Mesothelial cell of epicardium (in vitro differentiated cells): ENCODE results near the gene POLRMT. TPM values are rescaled to one million over a fixed set of nuclear protein-coding genes. Genes with fewer than 3 reads are reported as not detected.

Experiments
- DNase-seq, 2 experiments: peaks; one replicate each; pipeline ENCODE4 v3.0.0; 2021; ENCODE audit warnings: low spot score in 2 of 2; ENCODE audit not compliant: unreplicated experiment in 2 of 2
- H3K27ac Mint-ChIP-seq: 2 replicates; pipeline ENCODE4 v1.8.0; 2021; ENCODE audit warnings: mixed read lengths
- H3K27me3 Mint-ChIP-seq: 2 replicates; pipeline ENCODE4 v1.8.0; 2021; ENCODE audit warnings: low read depth, mixed read lengths
- H3K36me3 Mint-ChIP-seq: 2 replicates; pipeline ENCODE4 v1.8.0; 2021; ENCODE audit warnings: mixed read lengths
- H3K4me1 Mint-ChIP-seq: 2 replicates; pipeline ENCODE4 v1.8.0; 2021; ENCODE audit warnings: mixed read lengths
- H3K4me3 Mint-ChIP-seq: 2 replicates; pipeline ENCODE4 v1.8.0; 2021; ENCODE audit warnings: mild to moderate bottlenecking, moderate library complexity, mixed read lengths
- H3K9me3 Mint-ChIP-seq: 2 replicates; pipeline ENCODE4 v1.8.0; 2021; ENCODE audit warnings: mixed read lengths
- total RNA-seq: library from RNA; stranded (reverse); gene quantifications from 3 replicates; pipeline ENCODE4 v1.2.1, GENCODE V29; 2021
- TF ChIP-seq, protein P1 (sequence below): fragments of 200-600 bp; sonication (generic); IDR thresholded peaks from one replicate; pipeline ENCODE4 v1.5.0; 2021; ENCODE audit warnings: antibody characterized with exemption; ENCODE audit not compliant: unreplicated experiment

Gene POLRMT
- total RNA-seq, 1 donor from 2014 or later, result 56.4 TPM

DNA sequence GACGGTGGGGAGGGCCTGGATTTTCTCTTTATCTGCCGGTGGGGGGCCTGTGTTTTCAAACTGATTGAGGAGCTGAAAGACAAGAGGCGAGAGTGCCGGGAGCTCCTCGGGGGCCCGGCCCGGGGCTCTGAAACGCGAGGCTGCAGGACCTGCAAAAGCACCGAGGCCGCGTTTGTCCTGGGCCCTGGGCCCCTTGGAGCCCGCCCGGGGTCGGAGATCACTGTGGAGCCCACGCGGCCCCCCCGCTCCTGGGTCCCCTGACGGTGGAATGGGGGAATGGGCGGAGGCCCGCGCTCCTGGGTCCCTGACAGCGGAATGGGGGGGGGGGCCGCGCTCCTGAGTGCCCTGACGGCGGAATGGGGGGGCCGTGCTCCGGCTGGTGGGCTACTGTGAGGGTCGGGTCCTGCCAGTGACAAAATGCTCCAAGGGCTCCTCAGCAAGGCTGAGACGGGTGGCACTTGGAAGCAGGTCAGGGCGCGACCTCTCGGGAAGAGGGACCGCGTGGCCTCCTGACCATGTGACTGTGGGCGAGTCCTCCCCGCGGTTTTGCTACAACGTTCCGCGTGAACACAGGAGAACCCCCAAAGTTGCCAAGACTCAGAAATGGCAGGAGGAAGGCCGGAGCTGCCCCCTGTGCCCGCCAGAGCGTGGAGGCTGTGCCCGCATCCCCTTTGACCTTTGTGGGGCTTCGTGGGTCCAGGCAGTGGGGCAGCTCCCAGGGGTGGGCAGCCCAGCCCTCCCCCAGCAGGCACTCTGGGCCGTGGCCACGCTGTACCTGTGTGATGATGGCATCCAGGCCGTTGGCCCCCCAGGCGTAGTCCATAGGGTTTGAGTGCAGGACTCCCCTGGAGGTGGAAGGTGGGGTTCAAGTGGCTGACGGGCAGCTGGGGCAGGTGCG is 15.8 kb upstream of the POLRMT start:
- DNase-seq, result no peak
- TF ChIP-seq, protein P1, sequence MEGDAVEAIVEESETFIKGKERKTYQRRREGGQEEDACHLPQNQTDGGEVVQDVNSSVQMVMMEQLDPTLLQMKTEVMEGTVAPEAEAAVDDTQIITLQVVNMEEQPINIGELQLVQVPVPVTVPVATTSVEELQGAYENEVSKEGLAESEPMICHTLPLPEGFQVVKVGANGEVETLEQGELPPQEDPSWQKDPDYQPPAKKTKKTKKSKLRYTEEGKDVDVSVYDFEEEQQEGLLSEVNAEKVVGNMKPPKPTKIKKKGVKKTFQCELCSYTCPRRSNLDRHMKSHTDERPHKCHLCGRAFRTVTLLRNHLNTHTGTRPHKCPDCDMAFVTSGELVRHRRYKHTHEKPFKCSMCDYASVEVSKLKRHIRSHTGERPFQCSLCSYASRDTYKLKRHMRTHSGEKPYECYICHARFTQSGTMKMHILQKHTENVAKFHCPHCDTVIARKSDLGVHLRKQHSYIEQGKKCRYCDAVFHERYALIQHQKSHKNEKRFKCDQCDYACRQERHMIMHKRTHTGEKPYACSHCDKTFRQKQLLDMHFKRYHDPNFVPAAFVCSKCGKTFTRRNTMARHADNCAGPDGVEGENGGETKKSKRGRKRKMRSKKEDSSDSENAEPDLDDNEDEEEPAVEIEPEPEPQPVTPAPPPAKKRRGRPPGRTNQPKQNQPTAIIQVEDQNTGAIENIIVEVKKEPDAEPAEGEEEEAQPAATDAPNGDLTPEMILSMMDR, result no peak
- H3K4me3 Mint-ChIP-seq, result no peak overlapping the region
- H3K4me1 Mint-ChIP-seq, result no peaks in the 10 kb centered on the region
- H3K27me3 Mint-ChIP-seq, result no peaks in the 10 kb centered on the region
- H3K9me3 Mint-ChIP-seq, result no peaks in the 10 kb centered on the region
- H3K27ac Mint-ChIP-seq, result no peak overlapping the region
- peaks cover 9% of the 10 kb centered on the region for H3K36me3 Mint-ChIP-seq

DNA sequence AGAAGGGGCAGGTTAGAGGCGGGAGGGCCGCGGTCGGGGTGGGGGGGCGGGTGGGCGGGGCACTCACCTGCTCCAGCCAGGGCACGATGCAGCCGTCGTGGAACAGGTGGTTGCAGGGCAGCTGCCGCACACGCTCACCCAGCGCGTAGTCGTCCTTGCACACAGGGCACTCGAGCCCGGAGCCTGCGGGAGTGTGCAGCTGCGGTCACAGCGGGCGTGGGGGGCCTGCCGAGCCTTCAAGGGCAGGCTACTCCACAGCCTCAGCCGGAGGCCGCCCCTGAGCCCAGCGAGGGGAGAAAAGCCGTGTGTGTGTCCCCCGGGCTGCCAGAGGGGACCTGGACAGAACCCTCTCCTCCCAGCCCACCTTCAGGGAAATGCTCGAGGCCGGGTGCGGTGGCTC is 15.0 kb upstream of the POLRMT start:
- TF ChIP-seq, protein P1, result no peak
- DNase-seq, result no peak
- Mint-ChIP-seq H3K4me1 (no peaks in the 10 kb centered on the region), H3K9me3 (no peaks in the 10 kb centered on the region), H3K4me3 (no peak overlapping the region), H3K27me3 (no peaks in the 10 kb centered on the region), H3K36me3 (peaks cover 9% of the 10 kb centered on the region), H3K27ac (no peak overlapping the region)

GRCh38 chr19:647566-648284 is 14.4 kb upstream of the POLRMT start:
- no peak for DNase-seq
- H3K36me3 Mint-ChIP-seq, result peaks cover 9% of the 10 kb centered on the region
- no peak overlapping the region for H3K4me3 Mint-ChIP-seq
- no peaks in the 10 kb centered on the region for H3K4me1 Mint-ChIP-seq
- H3K27ac Mint-ChIP-seq, result no peak overlapping the region
- no peaks in the 10 kb centered on the region for H3K9me3 Mint-ChIP-seq
- no peaks in the 10 kb centered on the region for H3K27me3 Mint-ChIP-seq
- TF ChIP-seq, protein P1, result no peak

- TF ChIP-seq, protein P1, result no peak
- Mint-ChIP-seq H3K4me3 (no peak overlapping the region), H3K36me3 (peaks cover 9% of the 10 kb centered on the region), H3K27ac (no peak overlapping the region), H3K4me1 (no peaks in the 10 kb centered on the region), H3K9me3 (no peaks in the 10 kb centered on the region), H3K27me3 (no peaks in the 10 kb centered on the region)
- no peak for DNase-seq
These were observed 13.6 kb upstream of the POLRMT start for GRCh38 chr19:646779-647565.

GRCh38 chr19:645912-646778 is 12.8 kb upstream of the POLRMT start:
- Mint-ChIP-seq H3K27ac (peak overlapping the region; percentile 14), H3K36me3 (peaks cover 9% of the 10 kb centered on the region), H3K9me3 (no peaks in the 10 kb centered on the region), H3K4me3 (no peak overlapping the region), H3K4me1 (no peaks in the 10 kb centered on the region), H3K27me3 (no peaks in the 10 kb centered on the region)
- no peak for DNase-seq
- TF ChIP-seq, protein P1, result no peak
